ENCODE data around the gene LILRB3. TPM values are rescaled to one million over a fixed set of nuclear protein-coding genes. Genes with fewer than 3 reads are reported as not detected.
"Not testable (repeated sequence)": the region's sequence is repeated elsewhere in the genome, so short reads cannot be mapped to it uniquely, and the experiment has no call there.

The LILRB3 gene
- total RNA-seq, 1 donor = 1.1 TPM

DNA sequence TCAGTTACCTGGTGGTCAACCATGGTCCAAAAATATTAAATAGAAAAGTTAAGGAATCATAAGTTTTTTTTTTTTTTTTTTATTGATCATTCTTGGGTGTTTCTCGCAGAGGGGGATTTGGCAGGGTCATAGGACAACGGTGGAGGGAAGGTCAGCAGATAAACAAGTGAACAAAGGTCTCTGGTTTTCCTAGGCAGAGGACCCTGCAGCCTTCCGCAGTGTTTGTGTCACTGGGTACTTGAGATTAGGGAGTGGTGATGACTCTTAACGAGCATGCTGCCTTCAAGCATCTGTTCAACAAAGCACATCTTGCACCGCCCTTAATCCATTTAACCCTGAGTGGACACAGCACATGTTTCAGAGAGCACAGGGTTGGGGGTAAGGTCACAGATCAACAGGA is 8.6 kb downstream of the LILRB3 start:
- DNase-seq (ENCODE audit: low read depth in 2 of 3, low spot score in 2 of 3) = not testable (repeated sequence)

GRCh38 chr19:54211235-54211634 is 11.6 kb downstream of the LILRB3 start:
- DNase-seq (ENCODE audit: low read depth in 2 of 3, low spot score in 2 of 3) = no peak

DNA sequence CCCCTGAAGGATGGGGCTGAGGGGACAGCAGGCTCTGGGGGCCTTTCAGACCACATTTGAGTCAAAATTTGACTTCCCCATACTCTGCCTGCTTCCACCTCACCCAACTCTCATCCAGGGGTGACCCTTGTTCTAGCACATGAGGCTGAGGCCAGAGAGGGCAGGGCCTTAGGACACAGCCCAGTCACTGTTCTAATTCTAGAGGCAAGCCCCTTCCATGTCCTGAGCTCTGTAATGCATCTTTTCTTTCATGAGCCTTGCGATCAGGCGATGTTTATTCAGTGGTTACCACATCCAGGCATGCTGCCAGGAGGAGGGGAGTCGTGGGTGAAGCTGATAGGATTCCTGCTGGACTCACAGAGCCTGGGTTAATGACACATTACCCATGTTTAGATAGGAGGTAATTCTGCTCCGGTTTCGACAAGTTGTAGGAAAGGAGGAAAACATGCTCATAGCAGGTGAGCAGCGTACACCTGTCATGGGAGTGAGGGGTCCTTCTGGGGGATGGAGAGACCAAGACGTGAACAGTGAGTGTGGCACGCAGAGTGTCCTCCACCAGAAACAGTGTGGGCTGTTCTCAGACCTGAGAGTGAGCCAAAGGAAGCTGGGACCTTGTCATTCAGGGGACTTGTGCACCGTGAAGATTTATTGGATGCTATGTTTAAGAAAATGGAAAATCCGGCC is 12.9 kb downstream of the LILRB3 start:
- peak in 2 of 3 donors; percentile 83 to 94 for DNase-seq (ENCODE audit: low read depth in 2 of 3, low spot score in 2 of 3)

- no peak for DNase-seq (ENCODE audit: low read depth in 2 of 3, low spot score in 2 of 3)
Measured at GRCh38 chr19:54209058-54209810, 13.6 kb downstream of the LILRB3 start.

DNA sequence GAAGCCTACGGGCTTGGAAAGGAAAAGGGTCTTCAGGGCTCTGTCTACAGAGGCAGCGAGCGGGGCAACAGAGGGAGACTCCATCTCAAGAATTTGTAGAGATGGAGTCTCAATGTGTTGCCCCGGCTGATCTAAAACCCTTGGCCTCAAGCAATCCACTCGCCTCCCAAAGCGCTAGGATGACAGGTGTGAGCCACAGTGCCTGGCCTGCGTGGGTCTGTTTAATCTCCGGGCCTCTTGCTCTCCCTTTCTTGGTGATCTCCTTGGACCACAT is 14.1 kb downstream of the LILRB3 start:
- no peak for DNase-seq (ENCODE audit: low read depth in 2 of 3, low spot score in 2 of 3)

- peak in 2 of 3 donors; percentile 98 to 100 for DNase-seq (ENCODE audit: low read depth in 2 of 3, low spot score in 2 of 3)
Measured at GRCh38 chr19:54207983-54208783, 14.6 kb downstream of the LILRB3 start.

GRCh38 chr19:54207676-54207982 is 15.2 kb downstream of the LILRB3 start:
- DNase-seq (ENCODE audit: low read depth in 2 of 3, low spot score in 2 of 3) = no peak

GRCh38 chr19:54207193-54207592 is 15.6 kb downstream of the LILRB3 start:
- not testable (repeated sequence) for DNase-seq (ENCODE audit: low read depth in 2 of 3, low spot score in 2 of 3)

GRCh38 chr19:54206831-54207177 is 16.0 kb downstream of the LILRB3 start:
- no peak for DNase-seq (ENCODE audit: low read depth in 2 of 3, low spot score in 2 of 3)

DNA sequence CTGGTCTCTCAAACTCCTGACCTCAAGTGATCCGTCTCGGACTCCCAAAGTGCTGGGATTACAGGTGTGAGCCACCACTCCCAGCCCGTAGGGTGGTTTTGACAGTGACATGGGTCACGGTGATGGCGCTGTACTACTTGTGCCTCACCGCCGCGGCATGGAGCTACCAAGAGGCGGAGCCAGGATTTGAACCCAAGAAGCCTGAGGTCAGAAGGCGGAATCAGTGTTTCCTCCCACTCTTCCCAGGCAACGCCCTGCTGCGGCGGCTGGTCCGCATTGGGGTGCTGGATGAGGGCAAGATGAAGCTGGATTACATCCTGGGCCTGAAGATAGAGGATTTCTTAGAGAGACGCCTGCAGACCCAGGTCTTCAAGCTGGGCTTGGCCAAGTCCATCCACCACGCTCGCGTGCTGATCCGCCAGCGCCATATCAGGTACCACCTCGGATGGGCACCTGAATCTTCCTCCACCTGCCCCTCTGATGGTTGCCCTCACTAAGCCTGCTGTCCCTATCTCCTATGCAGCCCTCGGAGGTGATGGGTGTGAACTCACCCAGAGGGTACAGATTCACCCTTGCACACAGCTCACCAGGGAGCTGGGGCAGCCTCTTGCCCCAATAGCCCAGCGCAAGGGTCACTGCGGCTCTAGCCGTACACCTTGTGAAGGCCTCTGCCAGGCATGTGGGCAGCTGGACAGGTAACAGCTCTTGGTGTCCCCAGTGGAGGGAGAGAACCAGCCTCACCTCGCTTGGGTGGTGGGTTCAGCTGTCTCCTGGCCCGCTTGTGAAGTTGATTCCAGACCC is 16.6 kb downstream of the LILRB3 start:
- no peak for DNase-seq (ENCODE audit: low read depth in 2 of 3, low spot score in 2 of 3)

DNA sequence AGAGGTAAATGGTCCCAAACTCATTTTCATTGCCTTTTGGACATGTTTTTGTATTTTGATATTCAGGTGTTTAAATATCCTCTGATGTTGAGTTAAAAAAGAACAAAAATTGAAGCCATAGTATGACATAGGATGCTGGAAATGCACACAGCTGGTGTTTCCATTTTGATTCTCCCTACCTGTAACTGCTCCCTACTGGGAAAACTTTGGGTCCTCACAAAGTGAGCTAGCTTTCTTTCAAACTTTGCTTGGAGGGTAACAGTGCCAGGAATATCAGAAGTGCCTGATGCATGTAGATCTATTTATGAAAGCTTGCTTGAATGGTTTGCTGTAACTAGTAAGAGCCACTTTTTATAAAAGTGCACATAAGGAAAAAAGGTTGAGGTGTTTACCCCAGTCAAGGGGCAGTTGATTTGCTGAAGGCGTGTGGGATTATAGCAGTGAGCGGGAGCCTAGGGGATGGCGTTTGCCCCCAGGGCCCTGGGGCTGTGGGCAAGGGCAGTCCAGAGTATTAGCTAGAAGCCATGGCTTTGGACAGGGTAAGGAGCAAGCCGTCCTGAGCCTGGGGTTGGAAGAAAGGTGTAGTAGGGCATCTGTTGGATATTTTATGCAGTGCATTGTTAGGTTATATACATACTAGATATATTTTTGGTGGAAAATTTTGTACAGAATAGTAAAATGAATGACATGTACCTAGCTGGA is 17.9 kb downstream of the LILRB3 start:
- DNase-seq (ENCODE audit: low read depth in 2 of 3, low spot score in 2 of 3) = no peak

DNA sequence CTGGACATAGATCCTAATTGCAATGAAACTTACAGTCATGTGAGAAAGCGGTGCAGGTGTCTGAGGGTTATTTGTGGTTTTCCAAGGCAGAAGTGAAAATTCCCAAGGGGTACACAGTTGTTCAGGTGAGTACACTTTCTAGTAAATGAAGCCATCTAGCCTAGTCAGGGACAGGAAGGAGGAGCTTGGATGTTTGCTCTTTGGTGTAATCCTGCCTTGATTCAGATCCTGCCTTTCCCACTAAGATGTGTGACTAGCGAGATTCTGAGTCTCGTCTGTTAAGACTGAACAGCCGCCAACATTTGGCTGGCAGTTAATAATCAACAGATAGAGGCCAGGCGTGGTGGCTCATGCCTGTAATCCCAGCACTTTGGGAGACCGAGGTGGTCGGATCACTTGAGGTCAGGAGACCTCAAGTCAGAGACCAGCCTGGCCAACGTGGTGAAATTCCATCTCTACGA is 19.6 kb downstream of the LILRB3 start:
- DNase-seq (ENCODE audit: low read depth in 2 of 3, low spot score in 2 of 3) = no peak

DNA sequence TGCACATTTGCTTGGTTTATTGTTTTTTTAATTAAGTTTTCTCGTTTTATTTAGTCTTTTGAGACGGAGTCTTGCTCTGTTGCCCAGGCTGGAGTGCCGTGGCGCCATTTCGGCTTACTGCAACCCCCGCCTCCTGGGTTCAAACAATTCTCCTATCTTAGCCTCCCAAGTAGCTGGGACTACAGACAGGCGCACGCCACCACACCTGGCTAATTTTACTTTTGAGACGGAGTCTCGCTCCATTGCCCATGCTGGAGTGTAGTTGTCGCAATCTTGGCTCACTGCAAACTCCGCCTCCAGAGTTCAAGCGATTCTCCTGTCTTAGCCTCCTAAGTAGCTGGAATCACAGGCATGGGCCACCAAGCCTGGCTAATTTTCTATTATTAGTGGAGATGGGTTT is 20.8 kb downstream of the LILRB3 start:
- no peak for DNase-seq (ENCODE audit: low read depth in 2 of 3, low spot score in 2 of 3)

GRCh38 chr19:54201172-54201701 is 21.6 kb downstream of the LILRB3 start:
- DNase-seq (ENCODE audit: low read depth in 2 of 3, low spot score in 2 of 3) = no peak

DNA sequence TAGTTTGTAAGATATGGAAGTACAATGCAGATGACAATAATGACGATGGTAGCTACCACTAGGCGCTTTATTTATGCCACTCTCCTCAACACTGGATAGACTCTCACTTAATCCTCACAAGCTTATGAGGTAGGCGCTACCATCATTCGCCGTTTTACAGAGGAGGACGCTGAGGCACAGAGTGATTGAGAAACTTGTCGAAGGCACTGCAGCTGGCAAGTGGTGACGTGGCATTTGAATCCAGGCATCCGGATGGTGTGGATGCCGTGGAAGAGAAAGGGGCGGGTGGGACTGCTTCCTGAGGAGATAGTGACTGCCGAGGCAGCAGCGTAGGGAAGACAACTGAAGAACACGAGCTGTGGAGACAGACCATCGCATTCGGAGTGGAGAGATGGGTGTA is 23.4 kb downstream of the LILRB3 start:
- DNase-seq (ENCODE audit: low read depth in 2 of 3, low spot score in 2 of 3) = no peak

DNA sequence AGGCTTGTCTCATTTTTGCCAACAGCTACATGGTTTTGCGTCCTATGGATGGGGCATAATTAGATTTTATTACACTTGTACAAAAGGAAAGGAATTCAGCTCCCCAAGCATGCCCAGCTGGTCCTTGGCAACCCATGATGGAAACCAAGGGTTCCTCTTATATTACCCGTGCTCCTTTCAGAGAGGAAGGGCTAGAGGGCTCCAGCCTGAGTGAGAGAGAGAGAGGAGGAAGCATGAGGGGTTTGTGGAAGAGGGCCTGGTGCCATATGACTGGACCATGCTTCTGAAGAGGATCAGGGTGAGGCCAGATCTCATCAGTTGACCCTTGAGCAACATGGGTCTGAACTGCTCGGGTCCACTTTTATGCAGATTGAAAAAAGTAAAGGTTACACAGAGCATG is 25.7 kb downstream of the LILRB3 start:
- no peak for DNase-seq (ENCODE audit: low read depth in 2 of 3, low spot score in 2 of 3)

DNA sequence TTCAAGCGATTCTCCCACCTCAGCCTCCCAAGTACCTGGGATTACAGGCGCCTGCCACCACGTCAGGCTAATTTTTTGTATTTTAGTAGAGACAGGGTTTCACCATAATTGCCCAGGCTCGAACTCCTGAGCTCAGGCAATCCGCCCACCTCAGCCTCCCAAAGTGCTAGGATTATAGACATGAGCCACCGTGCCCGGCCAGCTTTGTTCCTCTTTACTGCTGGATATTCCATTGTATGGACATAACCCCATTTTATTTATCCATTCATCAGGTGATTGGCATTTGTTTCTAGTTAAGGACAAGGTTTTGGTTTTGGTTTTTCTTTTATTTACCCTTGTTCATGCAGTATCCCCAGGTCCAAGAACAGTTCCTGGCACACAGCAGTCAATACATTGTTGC is 26.3 kb downstream of the LILRB3 start:
- DNase-seq (ENCODE audit: low read depth in 2 of 3, low spot score in 2 of 3) = no peak

DNA sequence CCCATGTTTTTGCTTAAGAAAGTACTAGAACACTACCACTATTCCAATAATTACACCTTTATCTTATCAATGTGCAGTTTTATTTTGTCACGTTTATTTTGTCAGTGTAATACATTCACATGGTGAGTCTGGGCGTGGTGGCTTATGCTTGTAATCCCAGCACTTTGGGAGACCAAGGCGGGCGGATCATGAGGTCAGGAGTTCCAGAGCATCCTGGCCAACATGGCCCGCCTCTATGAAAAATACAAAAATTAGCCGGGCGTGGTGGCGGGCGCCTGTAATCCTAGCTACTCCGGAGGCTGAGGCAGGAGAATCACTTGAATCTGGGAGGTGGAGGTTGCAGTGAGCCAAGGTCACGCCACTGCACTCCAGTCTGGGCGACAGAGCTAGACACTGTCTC is 28.3 kb downstream of the LILRB3 start:
- not testable (repeated sequence) for DNase-seq (ENCODE audit: low read depth in 2 of 3, low spot score in 2 of 3)

DNA sequence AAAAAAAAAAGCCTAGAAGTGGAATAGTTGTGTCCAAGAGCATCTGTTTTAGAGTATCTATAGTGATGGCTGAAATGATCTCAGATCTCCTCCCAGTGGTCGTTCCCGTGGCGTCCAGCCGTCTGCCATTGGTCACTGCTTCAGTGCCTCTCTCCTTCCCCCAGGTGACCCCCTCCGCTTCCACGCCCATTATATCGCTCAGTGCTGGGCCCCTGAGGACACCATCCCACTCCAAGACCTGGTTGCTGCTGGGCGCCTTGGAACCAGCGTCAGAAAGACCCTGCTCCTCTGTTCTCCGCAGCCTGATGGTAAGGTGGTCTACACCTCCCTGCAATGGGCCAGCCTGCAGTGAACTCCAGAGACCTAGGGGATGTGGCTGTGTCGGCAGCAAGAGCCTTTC is 29.8 kb downstream of the LILRB3 start:
- DNase-seq (ENCODE audit: low read depth in 2 of 3, low spot score in 2 of 3) = no peak

DNA sequence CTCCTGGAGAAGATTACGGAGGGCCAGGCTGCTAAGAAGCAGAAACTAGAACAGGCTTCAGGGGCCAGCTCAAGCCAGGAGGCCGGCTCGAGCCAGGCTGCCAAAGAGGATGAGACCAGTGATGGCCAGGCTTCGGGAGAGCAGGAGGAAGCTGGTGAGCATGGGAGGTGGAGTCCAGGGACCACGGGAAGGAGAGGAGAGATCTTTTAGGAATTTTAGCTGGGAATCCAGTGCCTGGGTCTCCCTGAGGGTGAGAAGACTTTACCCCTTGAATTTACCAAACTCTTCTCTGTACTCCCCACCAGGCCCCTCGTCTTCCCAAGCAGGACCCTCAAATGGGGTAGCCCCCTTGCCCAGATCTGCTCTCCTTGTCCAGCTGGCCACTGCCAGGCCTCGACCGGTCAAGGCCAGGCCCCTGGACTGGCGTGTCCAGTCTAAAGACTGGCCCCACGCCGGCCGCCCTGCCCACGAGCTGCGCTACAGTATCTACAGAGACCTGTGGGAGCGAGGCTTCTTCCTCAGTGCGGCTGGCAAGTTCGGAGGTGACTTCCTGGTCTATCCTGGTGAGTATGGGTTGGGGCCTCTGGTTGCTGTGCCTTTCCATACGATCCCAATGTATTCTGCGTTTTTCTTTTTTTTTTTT is 30.9 kb downstream of the LILRB3 start:
- DNase-seq (ENCODE audit: low read depth in 2 of 3, low spot score in 2 of 3) = no peak
